K562 (cell line): ENCODE measurements around the gene HHATL. TPM values are rescaled to one million over a fixed set of nuclear protein-coding genes. Genes with fewer than 3 reads are reported as not detected.

ENCODE experiments used
- ESRRA ChIP-seq: fragments of 450-650 bp; IDR thresholded peaks from 2 replicates; pipeline ENCODE4 v1.6.1; 2014; ENCODE audit warnings: low read depth, mild to moderate bottlenecking, moderate library complexity, borderline replicate concordance
- PHF20 ChIP-seq: fragments of 450-650 bp; IDR thresholded peaks from 2 replicates; pipeline ENCODE4 v1.6.1; 2018; ENCODE audit not compliant: partially characterized antibody
- ZNF764 ChIP-seq: fragments of 250-450 bp; sonication (Bioruptor Pico); IDR thresholded peaks from 2 replicates; pipeline ENCODE4 v1.4.0; 2020; ENCODE audit warnings: low read depth, mild to moderate bottlenecking, moderate library complexity
- ZNF766 ChIP-seq: fragments of 200-800 bp; sonication (Bioruptor generic); conservative IDR thresholded peaks from 2 replicates; pipeline ENCODE4 v1.6.1; 2016; ENCODE audit warnings: missing genetic modification characterization, missing compliant biosample characterization
- polyA plus RNA-seq, 8 experiments: library from polyadenylated mRNA; depleted of rRNA in 4 of 8; stranded (reverse) in 5 of 8; unstranded in 3 of 8; fragments of >200 nt; fragmentation: Nextera tagmentation in 2 of 8; fragmentation: Illumina TruSeq in 1 of 8; extraction: Ambion mirVana in 2 of 8; extraction: Trizol in 1 of 8; gene quantifications; 2 replicates each; pipeline versions ENCODE4 v1.2.1 to v1.2.3, GENCODE V29; 2011 to 2014; ENCODE audit warnings: inconsistent platforms in 1 of 8, missing spikeins in 1 of 8
- total RNA-seq, 7 experiments: library from RNA; depleted of rRNA in 6 of 7; stranded (reverse); fragments of >200 nt in 6 of 7; fragmentation: Illumina TruSeq in 2 of 7; extraction: Trizol in 2 of 7; gene quantifications; 2 replicates each; pipeline versions ENCODE4 v1.2.1 to v1.2.3, GENCODE V29; 2011 to 2021; ENCODE audit warnings: low replicate concordance in 1 of 7
- TF ChIP-seq, protein P1 (sequence below): fragments of 450-650 bp; IDR thresholded peaks from 2 replicates; pipeline ENCODE4 v1.6.1; 2016; ENCODE audit warnings: mild to moderate bottlenecking, moderate library complexity
- TF ChIP-seq, protein P2 (sequence below): fragments of 250-450 bp; sonication (Bioruptor Pico); IDR thresholded peaks from 2 replicates; pipeline ENCODE4 v1.8.0; 2021; ENCODE audit warnings: mild to moderate bottlenecking, moderate library complexity
- TF ChIP-seq, protein P3 (sequence below): fragments of 250-450 bp; sonication (Bioruptor Pico); IDR thresholded peaks from 2 replicates; pipeline ENCODE4 v1.5.0; 2020; ENCODE audit warnings: mild to moderate bottlenecking, borderline replicate concordance
- TF ChIP-seq, protein P4 (sequence below): sonication (generic); formaldehyde crosslinking; IDR thresholded peaks from 2 replicates; pipeline ENCODE4 v1.4.0; 2020; ENCODE audit warnings: mild to moderate bottlenecking, missing genetic modification reagents

HHATL gene
- total and polyA plus RNA-seq, 9 of the 15 experiments (the other 6 are each of a cell fraction or from before 2014, with no cell fraction given) = not detected

DNA sequence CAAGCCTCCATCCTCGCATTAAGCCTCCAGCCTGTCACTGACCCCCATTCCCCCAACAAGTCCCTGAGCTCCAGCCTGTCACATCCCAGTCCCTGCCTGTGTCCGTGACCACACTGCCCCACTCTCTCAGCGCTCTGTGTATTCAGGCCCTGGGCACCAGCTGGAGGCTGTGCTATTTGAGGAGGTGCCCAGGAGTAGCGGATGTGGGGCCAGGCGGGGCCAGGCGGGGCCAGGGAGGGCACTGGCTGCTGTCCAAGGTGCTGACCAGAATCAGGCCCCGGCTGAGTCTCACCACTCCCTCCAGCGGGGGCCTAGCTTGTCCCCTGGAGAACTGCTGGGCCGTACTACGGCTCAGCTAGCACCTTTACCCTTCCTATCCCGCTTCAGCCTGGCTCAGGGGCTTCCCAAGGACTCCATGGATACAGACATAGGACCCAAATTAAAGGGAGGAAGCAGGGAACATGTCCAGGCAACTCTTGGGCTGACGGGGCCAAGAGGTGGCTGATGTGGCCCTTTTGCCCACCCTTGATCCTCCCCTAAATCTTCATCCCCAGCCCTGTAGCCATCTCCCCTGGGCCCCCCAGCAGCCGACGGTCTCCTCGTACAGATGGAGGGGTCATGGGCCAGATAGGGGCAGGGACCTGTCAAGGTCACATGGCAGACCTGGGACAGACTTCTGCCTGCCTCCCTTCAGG is 1.1 kb downstream of the HHATL start (continued):
- TF ChIP-seq, protein P1, sequence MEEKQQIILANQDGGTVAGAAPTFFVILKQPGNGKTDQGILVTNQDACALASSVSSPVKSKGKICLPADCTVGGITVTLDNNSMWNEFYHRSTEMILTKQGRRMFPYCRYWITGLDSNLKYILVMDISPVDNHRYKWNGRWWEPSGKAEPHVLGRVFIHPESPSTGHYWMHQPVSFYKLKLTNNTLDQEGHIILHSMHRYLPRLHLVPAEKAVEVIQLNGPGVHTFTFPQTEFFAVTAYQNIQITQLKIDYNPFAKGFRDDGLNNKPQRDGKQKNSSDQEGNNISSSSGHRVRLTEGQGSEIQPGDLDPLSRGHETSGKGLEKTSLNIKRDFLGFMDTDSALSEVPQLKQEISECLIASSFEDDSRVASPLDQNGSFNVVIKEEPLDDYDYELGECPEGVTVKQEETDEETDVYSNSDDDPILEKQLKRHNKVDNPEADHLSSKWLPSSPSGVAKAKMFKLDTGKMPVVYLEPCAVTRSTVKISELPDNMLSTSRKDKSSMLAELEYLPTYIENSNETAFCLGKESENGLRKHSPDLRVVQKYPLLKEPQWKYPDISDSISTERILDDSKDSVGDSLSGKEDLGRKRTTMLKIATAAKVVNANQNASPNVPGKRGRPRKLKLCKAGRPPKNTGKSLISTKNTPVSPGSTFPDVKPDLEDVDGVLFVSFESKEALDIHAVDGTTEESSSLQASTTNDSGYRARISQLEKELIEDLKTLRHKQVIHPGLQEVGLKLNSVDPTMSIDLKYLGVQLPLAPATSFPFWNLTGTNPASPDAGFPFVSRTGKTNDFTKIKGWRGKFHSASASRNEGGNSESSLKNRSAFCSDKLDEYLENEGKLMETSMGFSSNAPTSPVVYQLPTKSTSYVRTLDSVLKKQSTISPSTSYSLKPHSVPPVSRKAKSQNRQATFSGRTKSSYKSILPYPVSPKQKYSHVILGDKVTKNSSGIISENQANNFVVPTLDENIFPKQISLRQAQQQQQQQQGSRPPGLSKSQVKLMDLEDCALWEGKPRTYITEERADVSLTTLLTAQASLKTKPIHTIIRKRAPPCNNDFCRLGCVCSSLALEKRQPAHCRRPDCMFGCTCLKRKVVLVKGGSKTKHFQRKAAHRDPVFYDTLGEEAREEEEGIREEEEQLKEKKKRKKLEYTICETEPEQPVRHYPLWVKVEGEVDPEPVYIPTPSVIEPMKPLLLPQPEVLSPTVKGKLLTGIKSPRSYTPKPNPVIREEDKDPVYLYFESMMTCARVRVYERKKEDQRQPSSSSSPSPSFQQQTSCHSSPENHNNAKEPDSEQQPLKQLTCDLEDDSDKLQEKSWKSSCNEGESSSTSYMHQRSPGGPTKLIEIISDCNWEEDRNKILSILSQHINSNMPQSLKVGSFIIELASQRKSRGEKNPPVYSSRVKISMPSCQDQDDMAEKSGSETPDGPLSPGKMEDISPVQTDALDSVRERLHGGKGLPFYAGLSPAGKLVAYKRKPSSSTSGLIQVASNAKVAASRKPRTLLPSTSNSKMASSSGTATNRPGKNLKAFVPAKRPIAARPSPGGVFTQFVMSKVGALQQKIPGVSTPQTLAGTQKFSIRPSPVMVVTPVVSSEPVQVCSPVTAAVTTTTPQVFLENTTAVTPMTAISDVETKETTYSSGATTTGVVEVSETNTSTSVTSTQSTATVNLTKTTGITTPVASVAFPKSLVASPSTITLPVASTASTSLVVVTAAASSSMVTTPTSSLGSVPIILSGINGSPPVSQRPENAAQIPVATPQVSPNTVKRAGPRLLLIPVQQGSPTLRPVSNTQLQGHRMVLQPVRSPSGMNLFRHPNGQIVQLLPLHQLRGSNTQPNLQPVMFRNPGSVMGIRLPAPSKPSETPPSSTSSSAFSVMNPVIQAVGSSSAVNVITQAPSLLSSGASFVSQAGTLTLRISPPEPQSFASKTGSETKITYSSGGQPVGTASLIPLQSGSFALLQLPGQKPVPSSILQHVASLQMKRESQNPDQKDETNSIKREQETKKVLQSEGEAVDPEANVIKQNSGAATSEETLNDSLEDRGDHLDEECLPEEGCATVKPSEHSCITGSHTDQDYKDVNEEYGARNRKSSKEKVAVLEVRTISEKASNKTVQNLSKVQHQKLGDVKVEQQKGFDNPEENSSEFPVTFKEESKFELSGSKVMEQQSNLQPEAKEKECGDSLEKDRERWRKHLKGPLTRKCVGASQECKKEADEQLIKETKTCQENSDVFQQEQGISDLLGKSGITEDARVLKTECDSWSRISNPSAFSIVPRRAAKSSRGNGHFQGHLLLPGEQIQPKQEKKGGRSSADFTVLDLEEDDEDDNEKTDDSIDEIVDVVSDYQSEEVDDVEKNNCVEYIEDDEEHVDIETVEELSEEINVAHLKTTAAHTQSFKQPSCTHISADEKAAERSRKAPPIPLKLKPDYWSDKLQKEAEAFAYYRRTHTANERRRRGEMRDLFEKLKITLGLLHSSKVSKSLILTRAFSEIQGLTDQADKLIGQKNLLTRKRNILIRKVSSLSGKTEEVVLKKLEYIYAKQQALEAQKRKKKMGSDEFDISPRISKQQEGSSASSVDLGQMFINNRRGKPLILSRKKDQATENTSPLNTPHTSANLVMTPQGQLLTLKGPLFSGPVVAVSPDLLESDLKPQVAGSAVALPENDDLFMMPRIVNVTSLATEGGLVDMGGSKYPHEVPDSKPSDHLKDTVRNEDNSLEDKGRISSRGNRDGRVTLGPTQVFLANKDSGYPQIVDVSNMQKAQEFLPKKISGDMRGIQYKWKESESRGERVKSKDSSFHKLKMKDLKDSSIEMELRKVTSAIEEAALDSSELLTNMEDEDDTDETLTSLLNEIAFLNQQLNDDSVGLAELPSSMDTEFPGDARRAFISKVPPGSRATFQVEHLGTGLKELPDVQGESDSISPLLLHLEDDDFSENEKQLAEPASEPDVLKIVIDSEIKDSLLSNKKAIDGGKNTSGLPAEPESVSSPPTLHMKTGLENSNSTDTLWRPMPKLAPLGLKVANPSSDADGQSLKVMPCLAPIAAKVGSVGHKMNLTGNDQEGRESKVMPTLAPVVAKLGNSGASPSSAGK = no peak
- TF ChIP-seq PHF20 = no peak
- peak; percentile 26; the same call in 1 of the 2 replicates for TF ChIP-seq ZNF766 (CRISPR knock-in tag)
- TF ChIP-seq, protein P2, sequence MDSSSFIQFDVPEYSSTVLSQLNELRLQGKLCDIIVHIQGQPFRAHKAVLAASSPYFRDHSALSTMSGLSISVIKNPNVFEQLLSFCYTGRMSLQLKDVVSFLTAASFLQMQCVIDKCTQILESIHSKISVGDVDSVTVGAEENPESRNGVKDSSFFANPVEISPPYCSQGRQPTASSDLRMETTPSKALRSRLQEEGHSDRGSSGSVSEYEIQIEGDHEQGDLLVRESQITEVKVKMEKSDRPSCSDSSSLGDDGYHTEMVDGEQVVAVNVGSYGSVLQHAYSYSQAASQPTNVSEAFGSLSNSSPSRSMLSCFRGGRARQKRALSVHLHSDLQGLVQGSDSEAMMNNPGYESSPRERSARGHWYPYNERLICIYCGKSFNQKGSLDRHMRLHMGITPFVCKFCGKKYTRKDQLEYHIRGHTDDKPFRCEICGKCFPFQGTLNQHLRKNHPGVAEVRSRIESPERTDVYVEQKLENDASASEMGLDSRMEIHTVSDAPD (CRISPR knock-in tag) = no peak
- TF ChIP-seq ZNF764 = no peak
- no peak for TF ChIP-seq ESRRA
- TF ChIP-seq, protein P3, sequence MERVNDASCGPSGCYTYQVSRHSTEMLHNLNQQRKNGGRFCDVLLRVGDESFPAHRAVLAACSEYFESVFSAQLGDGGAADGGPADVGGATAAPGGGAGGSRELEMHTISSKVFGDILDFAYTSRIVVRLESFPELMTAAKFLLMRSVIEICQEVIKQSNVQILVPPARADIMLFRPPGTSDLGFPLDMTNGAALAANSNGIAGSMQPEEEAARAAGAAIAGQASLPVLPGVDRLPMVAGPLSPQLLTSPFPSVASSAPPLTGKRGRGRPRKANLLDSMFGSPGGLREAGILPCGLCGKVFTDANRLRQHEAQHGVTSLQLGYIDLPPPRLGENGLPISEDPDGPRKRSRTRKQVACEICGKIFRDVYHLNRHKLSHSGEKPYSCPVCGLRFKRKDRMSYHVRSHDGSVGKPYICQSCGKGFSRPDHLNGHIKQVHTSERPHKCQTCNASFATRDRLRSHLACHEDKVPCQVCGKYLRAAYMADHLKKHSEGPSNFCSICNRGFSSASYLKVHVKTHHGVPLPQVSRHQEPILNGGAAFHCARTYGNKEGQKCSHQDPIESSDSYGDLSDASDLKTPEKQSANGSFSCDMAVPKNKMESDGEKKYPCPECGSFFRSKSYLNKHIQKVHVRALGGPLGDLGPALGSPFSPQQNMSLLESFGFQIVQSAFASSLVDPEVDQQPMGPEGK (CRISPR knock-in tag) = no peak
- TF ChIP-seq, protein P4, sequence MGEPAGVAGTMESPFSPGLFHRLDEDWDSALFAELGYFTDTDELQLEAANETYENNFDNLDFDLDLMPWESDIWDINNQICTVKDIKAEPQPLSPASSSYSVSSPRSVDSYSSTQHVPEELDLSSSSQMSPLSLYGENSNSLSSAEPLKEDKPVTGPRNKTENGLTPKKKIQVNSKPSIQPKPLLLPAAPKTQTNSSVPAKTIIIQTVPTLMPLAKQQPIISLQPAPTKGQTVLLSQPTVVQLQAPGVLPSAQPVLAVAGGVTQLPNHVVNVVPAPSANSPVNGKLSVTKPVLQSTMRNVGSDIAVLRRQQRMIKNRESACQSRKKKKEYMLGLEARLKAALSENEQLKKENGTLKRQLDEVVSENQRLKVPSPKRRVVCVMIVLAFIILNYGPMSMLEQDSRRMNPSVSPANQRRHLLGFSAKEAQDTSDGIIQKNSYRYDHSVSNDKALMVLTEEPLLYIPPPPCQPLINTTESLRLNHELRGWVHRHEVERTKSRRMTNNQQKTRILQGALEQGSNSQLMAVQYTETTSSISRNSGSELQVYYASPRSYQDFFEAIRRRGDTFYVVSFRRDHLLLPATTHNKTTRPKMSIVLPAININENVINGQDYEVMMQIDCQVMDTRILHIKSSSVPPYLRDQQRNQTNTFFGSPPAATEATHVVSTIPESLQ = 0 out of 2 replicates have a peak, but pooled peaks have one; percentile 65
